Sigmoid colon (tissue), 4 donors: ENCODE data around the gene FXYD2.

ENCODE experiments used
- POLR2AphosphoS5 ChIP-seq, 4 donors: sonication (generic); formaldehyde crosslinking; IDR thresholded peaks; one replicate each; pipeline ENCODE4 v1.6.1; 2017; ENCODE audit warnings: antibody characterized with exemption in 4 of 4
- TF ChIP-seq, protein P1 (sequence below), 4 experiments: fragments of 450-650 bp in 3 of 4; fragments of 200-600 bp in 1 of 4; IDR thresholded peaks; one replicate each; pipeline ENCODE4 v1.5.1; 2016 to 2019; ENCODE audit warnings: antibody characterized with exemption in 4 of 4, mild to moderate bottlenecking in 3 of 4, moderate library complexity in 2 of 4

- no peak for TF ChIP-seq POLR2AphosphoS5 (IDR thresholded peaks at IDR 0.05)
- TF ChIP-seq, protein P1, sequence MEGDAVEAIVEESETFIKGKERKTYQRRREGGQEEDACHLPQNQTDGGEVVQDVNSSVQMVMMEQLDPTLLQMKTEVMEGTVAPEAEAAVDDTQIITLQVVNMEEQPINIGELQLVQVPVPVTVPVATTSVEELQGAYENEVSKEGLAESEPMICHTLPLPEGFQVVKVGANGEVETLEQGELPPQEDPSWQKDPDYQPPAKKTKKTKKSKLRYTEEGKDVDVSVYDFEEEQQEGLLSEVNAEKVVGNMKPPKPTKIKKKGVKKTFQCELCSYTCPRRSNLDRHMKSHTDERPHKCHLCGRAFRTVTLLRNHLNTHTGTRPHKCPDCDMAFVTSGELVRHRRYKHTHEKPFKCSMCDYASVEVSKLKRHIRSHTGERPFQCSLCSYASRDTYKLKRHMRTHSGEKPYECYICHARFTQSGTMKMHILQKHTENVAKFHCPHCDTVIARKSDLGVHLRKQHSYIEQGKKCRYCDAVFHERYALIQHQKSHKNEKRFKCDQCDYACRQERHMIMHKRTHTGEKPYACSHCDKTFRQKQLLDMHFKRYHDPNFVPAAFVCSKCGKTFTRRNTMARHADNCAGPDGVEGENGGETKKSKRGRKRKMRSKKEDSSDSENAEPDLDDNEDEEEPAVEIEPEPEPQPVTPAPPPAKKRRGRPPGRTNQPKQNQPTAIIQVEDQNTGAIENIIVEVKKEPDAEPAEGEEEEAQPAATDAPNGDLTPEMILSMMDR (IDR thresholded peaks at IDR 0.05) = no peak
Observed at GRCh38 chr11:117838901-117839300, 14.4 kb upstream of the FXYD2 start.
